GM12864 (cell line): ENCODE results near the gene TPM4.
"Not testable (repeated sequence)": the region's sequence is repeated elsewhere in the genome, so short reads cannot be mapped to it uniquely, and the experiment has no call there.

ENCODE experiments used
- DNase-seq: peaks from one replicate; pipeline ENCODE4 v3.0.0-alpha.2; 2011; ENCODE audit warnings: low read depth
- H3K4me3 ChIP-seq: 2 replicates; pipeline ENCODE4 v1.5.1; 2011; ENCODE audit warnings: mild to moderate bottlenecking, low read depth, low read length, control low read depth
- CTCF ChIP-seq: IDR thresholded peaks from 2 replicates; pipeline ENCODE4 v1.5.1; 2011; ENCODE audit warnings: low read depth, mild to moderate bottlenecking, moderate library complexity, low read length, control low read depth, inconsistent platforms; ENCODE audit errors: missing control alignments

TPM4 gene

GRCh38 chr19:16077984-16078758 is 1.9 kb downstream of the TPM4 start:
- no peak for DNase-seq
- no peak for TF ChIP-seq CTCF
- peak overlapping the region; percentile 77 for H3K4me3 ChIP-seq

- peak overlapping the region; percentile 77 for H3K4me3 ChIP-seq
- TF ChIP-seq CTCF = no peak
- peak; percentile 92 for DNase-seq
These were observed 2.7 kb downstream of the TPM4 start for GRCh38 chr19:16078759-16079707.

- H3K4me3 ChIP-seq = no peak overlapping the region
- no peak for TF ChIP-seq CTCF
- DNase-seq = no peak
These were observed 7.9 kb downstream of the TPM4 start for GRCh38 chr19:16084067-16084685.

- TF ChIP-seq CTCF = no peak
- DNase-seq = no peak
- H3K4me3 ChIP-seq = no peak overlapping the region
These were observed 8.8 kb downstream of the TPM4 start for GRCh38 chr19:16085115-16085514.

- not testable (repeated sequence) for H3K4me3 ChIP-seq, DNase-seq
These were observed 11.1 kb downstream of the TPM4 start for GRCh38 chr19:16087404-16087803.

GRCh38 chr19:16087940-16088339 is 11.6 kb downstream of the TPM4 start:
- no peak for DNase-seq
- TF ChIP-seq CTCF = no peak

GRCh38 chr19:16088351-16089009 is 12.2 kb downstream of the TPM4 start:
- TF ChIP-seq CTCF = peak; percentile 27
- H3K4me3 ChIP-seq = no peak overlapping the region
- DNase-seq = no peak

More at GRCh38 chr19:16087940-16088339, 11.6 kb downstream of the TPM4 start:
- no peak overlapping the region for H3K4me3 ChIP-seq
